Measurements from ENCODE around the gene MAP2K1. TPM values are rescaled to one million over a fixed set of nuclear protein-coding genes. Genes with fewer than 3 reads are reported as not detected.
A peak's percentile ranks its signal among the peaks of the same experiment; 100 is the strongest.
"Not testable (repeated sequence)": the region's sequence is repeated elsewhere in the genome, so short reads cannot be mapped to it uniquely, and the experiment has no call there.

Gene MAP2K1
- total RNA-seq, 1 donor, result 25.8 TPM

GRCh38 chr15:66387163-66388042 lies 691 bp downstream of the MAP2K1 start:
- Histone ChIP-seq H3K9me3 (ENCODE audit: low read depth, low read length) (no peaks in the 10 kb centered on the region), H3K4me1 (ENCODE audit: insufficient read depth, low read length) (peaks cover 56% of the 10 kb centered on the region), H3K4me3 (ENCODE audit: low read length) (peak overlapping the region; percentile 60), H3K27me3 (ENCODE audit: insufficient read depth, low read length) (no peaks in the 10 kb centered on the region)

- Histone ChIP-seq H3K4me3 (ENCODE audit: low read length) (peak overlapping the region; percentile 60), H3K4me1 (ENCODE audit: insufficient read depth, low read length) (peaks cover 62% of the 10 kb centered on the region), H3K27me3 (ENCODE audit: insufficient read depth, low read length) (no peaks in the 10 kb centered on the region)
Measured at GRCh38 chr15:66388043-66388363, 1.3 kb downstream of the MAP2K1 start.

GRCh38 chr15:66388576-66388975 lies 1.9 kb downstream of the MAP2K1 start:
- H3K4me1 ChIP-seq (ENCODE audit: insufficient read depth, low read length), result peaks cover 68% of the 10 kb centered on the region
- H3K4me3 ChIP-seq (ENCODE audit: low read length), result no peak overlapping the region
- H3K9me3 ChIP-seq (ENCODE audit: low read depth, low read length), result no peaks in the 10 kb centered on the region
- no peaks in the 10 kb centered on the region for H3K27me3 ChIP-seq (ENCODE audit: insufficient read depth, low read length)

More at GRCh38 chr15:66388043-66388363, 1.3 kb downstream of the MAP2K1 start:
- no peaks in the 10 kb centered on the region for H3K9me3 ChIP-seq (ENCODE audit: low read depth, low read length)

- no peaks in the 10 kb centered on the region for H3K27me3 ChIP-seq (ENCODE audit: insufficient read depth, low read length)
- no peaks in the 10 kb centered on the region for H3K9me3 ChIP-seq (ENCODE audit: low read depth, low read length)
- peaks cover 75% of the 10 kb centered on the region for H3K4me1 ChIP-seq (ENCODE audit: insufficient read depth, low read length)
- no peak overlapping the region for H3K4me3 ChIP-seq (ENCODE audit: low read length)
Measured at GRCh38 chr15:66389098-66389858, 2.6 kb downstream of the MAP2K1 start.

GRCh38 chr15:66389859-66390381 lies 3.2 kb downstream of the MAP2K1 start:
- Histone ChIP-seq H3K9me3 (ENCODE audit: low read depth, low read length) (no peaks in the 10 kb centered on the region), H3K4me1 (ENCODE audit: insufficient read depth, low read length) (peaks cover 81% of the 10 kb centered on the region), H3K27me3 (ENCODE audit: insufficient read depth, low read length) (no peaks in the 10 kb centered on the region), H3K4me3 (ENCODE audit: low read length) (no peak overlapping the region)

- no peaks in the 10 kb centered on the region for H3K27me3 ChIP-seq (ENCODE audit: insufficient read depth, low read length)
- H3K4me3 ChIP-seq (ENCODE audit: low read length), result no peak overlapping the region
- no peaks in the 10 kb centered on the region for H3K9me3 ChIP-seq (ENCODE audit: low read depth, low read length)
- peaks cover 85% of the 10 kb centered on the region for H3K4me1 ChIP-seq (ENCODE audit: insufficient read depth, low read length)
Measured at GRCh38 chr15:66390678-66391077, 4.0 kb downstream of the MAP2K1 start.

- not testable (repeated sequence) for H3K4me3 ChIP-seq (ENCODE audit: low read length); H3K9me3 ChIP-seq (ENCODE audit: low read depth, low read length); H3K27me3 ChIP-seq (ENCODE audit: insufficient read depth, low read length)
- peaks cover 73% of the 10 kb centered on the region for H3K4me1 ChIP-seq (ENCODE audit: insufficient read depth, low read length)
Measured at GRCh38 chr15:66393037-66393436, 6.3 kb downstream of the MAP2K1 start.

GRCh38 chr15:66394472-66394871 lies 7.8 kb downstream of the MAP2K1 start:
- peaks cover 58% of the 10 kb centered on the region for H3K4me1 ChIP-seq (ENCODE audit: insufficient read depth, low read length)
- H3K4me3 ChIP-seq (ENCODE audit: low read length), result no peak overlapping the region
- H3K9me3 ChIP-seq (ENCODE audit: low read depth, low read length), result no peaks in the 10 kb centered on the region
- no peaks in the 10 kb centered on the region for H3K27me3 ChIP-seq (ENCODE audit: insufficient read depth, low read length)

- Histone ChIP-seq H3K27me3 (ENCODE audit: insufficient read depth, low read length) (no peaks in the 10 kb centered on the region), H3K4me1 (ENCODE audit: insufficient read depth, low read length) (peaks cover 54% of the 10 kb centered on the region), H3K9me3 (ENCODE audit: low read depth, low read length) (no peaks in the 10 kb centered on the region)
Measured at GRCh38 chr15:66394915-66395314, 8.2 kb downstream of the MAP2K1 start.

GRCh38 chr15:66399276-66399675 lies 12.6 kb downstream of the MAP2K1 start:
- Histone ChIP-seq H3K4me1 (ENCODE audit: insufficient read depth, low read length) (peaks cover 43% of the 10 kb centered on the region), H3K27me3 (ENCODE audit: insufficient read depth, low read length) (no peaks in the 10 kb centered on the region), H3K4me3 (ENCODE audit: low read length) (no peak overlapping the region), H3K9me3 (ENCODE audit: low read depth, low read length) (no peaks in the 10 kb centered on the region)

More at GRCh38 chr15:66394915-66395314, 8.2 kb downstream of the MAP2K1 start:
- no peak overlapping the region for H3K4me3 ChIP-seq (ENCODE audit: low read length)

GRCh38 chr15:66400351-66400774 lies 13.7 kb downstream of the MAP2K1 start:
- Histone ChIP-seq H3K4me1 (ENCODE audit: insufficient read depth, low read length) (peaks cover 45% of the 10 kb centered on the region), H3K9me3 (ENCODE audit: low read depth, low read length) (no peaks in the 10 kb centered on the region), H3K27me3 (ENCODE audit: insufficient read depth, low read length) (no peaks in the 10 kb centered on the region), H3K4me3 (ENCODE audit: low read length) (no peak overlapping the region)

GRCh38 chr15:66401130-66402021 lies 14.7 kb downstream of the MAP2K1 start:
- Histone ChIP-seq H3K9me3 (ENCODE audit: low read depth, low read length) (no peaks in the 10 kb centered on the region), H3K4me3 (ENCODE audit: low read length) (no peak overlapping the region), H3K4me1 (ENCODE audit: insufficient read depth, low read length) (peaks cover 46% of the 10 kb centered on the region), H3K27me3 (ENCODE audit: insufficient read depth, low read length) (no peaks in the 10 kb centered on the region)

GRCh38 chr15:66402761-66403284 lies 16.1 kb downstream of the MAP2K1 start:
- Histone ChIP-seq H3K4me3 (ENCODE audit: low read length) (no peak overlapping the region), H3K27me3 (ENCODE audit: insufficient read depth, low read length) (no peaks in the 10 kb centered on the region), H3K9me3 (ENCODE audit: low read depth, low read length) (no peaks in the 10 kb centered on the region), H3K4me1 (ENCODE audit: insufficient read depth, low read length) (peaks cover 46% of the 10 kb centered on the region)

GRCh38 chr15:66403323-66403722 lies 16.6 kb downstream of the MAP2K1 start:
- Histone ChIP-seq H3K9me3 (ENCODE audit: low read depth, low read length) (no peaks in the 10 kb centered on the region), H3K27me3 (ENCODE audit: insufficient read depth, low read length) (no peaks in the 10 kb centered on the region), H3K4me1 (ENCODE audit: insufficient read depth, low read length) (peaks cover 51% of the 10 kb centered on the region), H3K4me3 (ENCODE audit: low read length) (no peak overlapping the region)
